ENCODE data around the gene CHAT. TPM values are rescaled to one million over a fixed set of nuclear protein-coding genes. Genes with fewer than 3 reads are reported as not detected.

CHAT gene
- total RNA-seq, 1 experiment from 2014 or later: not detected

GRCh38 chr10:49625411-49625810 is 11.6 kb downstream of the CHAT start:
- no peak overlapping the region for H2BK120ac ChIP-seq (ENCODE audit: low read depth, low read length, poor library complexity, severe bottlenecking)

More at GRCh38 chr10:49625411-49625810, 11.6 kb downstream of the CHAT start:
- Mint-ChIP-seq H3K36me3 (ENCODE audit: insufficient read depth in 1 of 3, low read depth in 3 of 3) (no peaks in the 10 kb centered on the region), H3K27me3 (ENCODE audit: low read depth) (peaks cover 45% of the 10 kb centered on the region), H3K4me3 (no peak overlapping the region), H3K9me3 (no peaks in the 10 kb centered on the region), H3K27ac (no peak overlapping the region), H3K4me1 (peaks cover 2 to 5% of the 10 kb centered on the region in 2 experiments; a peak in 3 of 4 replicates)
- Histone ChIP-seq H2BK20ac (ENCODE audit: low read depth, low read length, poor library complexity, severe bottlenecking) (no peak overlapping the region), H4K91ac (ENCODE audit: insufficient read length, low read depth, low read length) (no peak overlapping the region), H2BK5ac (ENCODE audit: insufficient read length, low read length) (no peak overlapping the region), H4K5ac (ENCODE audit: insufficient read length, low read depth, low read length) (no peak overlapping the region), H3T11ph (ENCODE audit: low read length) (no peak overlapping the region), H2BK12ac (ENCODE audit: insufficient read length, low read depth, low read length) (no peak overlapping the region), H3K9ac (ENCODE audit: extremely low read depth, insufficient read length, low read length) (no peak overlapping the region), H3K27me3 (ENCODE audit: insufficient read depth, low read length) (no peaks in the 10 kb centered on the region; the same call in 1 of the 2 replicates), H4K8ac (replicated peaks; ENCODE audit: insufficient read length, low read depth, low read length) (no peak overlapping the region), H3K4me1 (ENCODE audit: insufficient read depth, low read length) (no peaks in the 10 kb centered on the region), H3K79me1 (ENCODE audit: insufficient read depth, low read depth, low read length, poor library complexity, severe bottlenecking) (no peaks in the 10 kb centered on the region), H3K14ac (ENCODE audit: insufficient read depth, low read length) (no peak overlapping the region; the same call in 1 of the 2 replicates), H2BK15ac (ENCODE audit: low read depth, low read length) (no peak overlapping the region), H3K23ac (ENCODE audit: insufficient read length, low read depth, low read length) (no peak overlapping the region), H4K20me1 (ENCODE audit: control insufficient read depth, insufficient read depth, insufficient read length) (no peaks in the 10 kb centered on the region), H3K56ac (ENCODE audit: insufficient read length, low read depth, low read length) (no peak overlapping the region), H3K27ac (ENCODE audit: insufficient read length, low read depth, low read length) (no peak overlapping the region), H3K18ac (ENCODE audit: insufficient read length, low read depth, low read length) (no peak overlapping the region), H3K4me2 (ENCODE audit: insufficient read depth, insufficient read length, low read length) (no peak overlapping the region), H2AFZ (ENCODE audit: low read length) (no peak overlapping the region), H2AK5ac (ENCODE audit: insufficient read length, low read length) (no peak overlapping the region), H3K9me3 (ENCODE audit: control insufficient read depth, low read depth, low read length) (no peaks in the 10 kb centered on the region), H3K23me2 (ENCODE audit: insufficient read length, low read depth, low read length, poor library complexity, severe bottlenecking) (no peaks in the 10 kb centered on the region), H3K4ac (ENCODE audit: low read depth, low read length) (no peak overlapping the region), H3K79me2 (ENCODE audit: insufficient read depth, low read length) (no peaks in the 10 kb centered on the region)
- peak; percentile 8 for DNase-seq
- no CpG with 5 or more reads among the region's 10 CpGs for WGBS (ENCODE audit: extremely low coverage, insufficient read length, low lambda C conversion rate)
- no peak for TF ChIP-seq CTCF (conservative IDR thresholded peaks at IDR 0.05)
